ENCODE measurements around the gene ABCA3. TPM values are rescaled to one million over a fixed set of nuclear protein-coding genes. Genes with fewer than 3 reads are reported as not detected.

The ABCA3 gene
- polyA plus RNA-seq, 1 donor from 2014 or later: 30.7 TPM

GRCh38 chr16:2385190-2385836 lies 44.8 kb upstream of the ABCA3 start:
- Histone ChIP-seq H3K27ac (ENCODE audit: low read length) (no peak overlapping the region), H3K79me2 (replicated peaks; ENCODE audit: insufficient read depth, low read length) (no peaks in the 10 kb centered on the region), H3K9ac (ENCODE audit: low read length) (no peak overlapping the region), H3K4me2 (ENCODE audit: low read length) (no peak overlapping the region), H3K27me3 (ENCODE audit: insufficient read depth, low read depth, low read length) (no peaks in the 10 kb centered on the region), H3K36me3 (ENCODE audit: insufficient read depth, low read length) (no peaks in the 10 kb centered on the region), H3K9me2 (ENCODE audit: insufficient read depth, low read length) (no peaks in the 10 kb centered on the region), H3K9me3 (ENCODE audit: low read length) (no peaks in the 10 kb centered on the region), H2AFZ (ENCODE audit: low read depth, low read length) (no peak overlapping the region), H3K4me3 (ENCODE audit: low read length) (no peak overlapping the region), H3F3A (ENCODE audit: insufficient read depth, low read length, poor library complexity, severe bottlenecking) (no peaks in the 10 kb centered on the region), H4K20me1 (ENCODE audit: insufficient read depth) (no peaks in the 10 kb centered on the region)
- no peak for TF ChIP-seq REST (IDR thresholded peaks at IDR 0.05; ENCODE audit: borderline replicate concordance)
- no peak for TF ChIP-seq EP300 (conservative IDR thresholded peaks at IDR 0.05; ENCODE audit: poor library complexity, severe bottlenecking)
- no peak for TF ChIP-seq TAF1 (IDR thresholded peaks at IDR 0.05; ENCODE audit: low read depth)
- TF ChIP-seq MXI1 (conservative IDR thresholded peaks at IDR 0.05; ENCODE audit: poor library complexity, severe bottlenecking): no peak
- no peak for TF ChIP-seq SMC3 (conservative IDR thresholded peaks at IDR 0.05; ENCODE audit: poor library complexity)
- TF ChIP-seq EZH2 (IDR thresholded peaks at IDR 0.05; ENCODE audit: borderline replicate concordance, insufficient read depth, low read length, poor library complexity, severe bottlenecking): no peak
- TF ChIP-seq RAD21 (conservative IDR thresholded peaks at IDR 0.05): no peak
- no peak for TF ChIP-seq POLR2AphosphoS5 (IDR thresholded peaks at IDR 0.05)
- no peak for TF ChIP-seq CTCF (IDR thresholded peaks at IDR 0.05; ENCODE audit: poor library complexity, severe bottlenecking)

GRCh38 chr16:2384426-2384825 lies 43.9 kb upstream of the ABCA3 start:
- Histone ChIP-seq H3K9me3 (ENCODE audit: low read length) (no peaks in the 10 kb centered on the region), H3K27ac (ENCODE audit: low read length) (no peak overlapping the region), H3K36me3 (ENCODE audit: insufficient read depth, low read length) (no peaks in the 10 kb centered on the region), H3K4me2 (ENCODE audit: low read length) (no peak overlapping the region), H3K9me2 (ENCODE audit: insufficient read depth, low read length) (no peaks in the 10 kb centered on the region), H2AFZ (ENCODE audit: low read depth, low read length) (no peak overlapping the region), H3K27me3 (ENCODE audit: insufficient read depth, low read depth, low read length) (no peaks in the 10 kb centered on the region), H3K9ac (ENCODE audit: low read length) (no peak overlapping the region), H3F3A (ENCODE audit: insufficient read depth, low read length, poor library complexity, severe bottlenecking) (no peaks in the 10 kb centered on the region), H4K20me1 (ENCODE audit: insufficient read depth) (no peaks in the 10 kb centered on the region), H3K79me2 (replicated peaks; ENCODE audit: insufficient read depth, low read length) (no peaks in the 10 kb centered on the region), H3K4me3 (ENCODE audit: low read length) (no peak overlapping the region)
- TF ChIP-seq RAD21 (conservative IDR thresholded peaks at IDR 0.05): no peak
- no peak for TF ChIP-seq EZH2 (IDR thresholded peaks at IDR 0.05; ENCODE audit: borderline replicate concordance, insufficient read depth, low read length, poor library complexity, severe bottlenecking)
- no peak for TF ChIP-seq POLR2AphosphoS5 (IDR thresholded peaks at IDR 0.05)
- TF ChIP-seq MXI1 (conservative IDR thresholded peaks at IDR 0.05; ENCODE audit: poor library complexity, severe bottlenecking): no peak
- TF ChIP-seq REST (IDR thresholded peaks at IDR 0.05; ENCODE audit: borderline replicate concordance): no peak
